K562 (cell line): ENCODE results near the gene SLC24A2. TPM values are rescaled to one million over a fixed set of nuclear protein-coding genes. Genes with fewer than 3 reads are reported as not detected.

ENCODE experiments used
- ATAC-seq: fragments of 200-7000 bp; cut with Tn5 transposase; 3 replicates; pipeline ENCODE4 v1.9.1; 2020; ENCODE audit warnings: moderate library complexity
- BruUV-seq: library from RNA; stranded (reverse); fragments of 400-500 nt; replicated peaks from 2 replicates; lab custom pipeline; 2021; lab: Mats Ljungman, UMichigan
- CTCF ChIA-PET: fragments of 300-600 bp; formaldehyde crosslinking; extraction: SDS; loops from one replicate; lab custom pipeline; 2021; ENCODE audit warnings: low intra/inter-chr PET ratio; lab: Yijun Ruan, JAX
- POLR2A ChIA-PET: fragments of 300-600, 350-650 bp; sonication (Branson Sonifier 250); formaldehyde crosslinking; extraction: SDS; loops from one replicate; lab custom pipeline; 2021; ENCODE audit warnings: antibody characterized with exemption, inconsistent platforms; lab: Yijun Ruan, JAX
- DNase-seq, 4 experiments: peaks; one replicate each; pipeline versions ENCODE4 v3.0.0 to v3.0.0-alpha.2; 2011 to 2018; ENCODE audit warnings: low spot score in 3 of 4, mixed read lengths in 3 of 4; ENCODE audit errors: extremely low read depth in 1 of 4
- FAIRE-seq: peaks from 2 replicates; lab custom pipeline; 2011; peaks lifted over from hg19 to GRCh38; lab: Jason Lieb, UNC
- H2AFZ ChIP-seq: 2 replicates; pipeline ENCODE4 v1.6.0; 2011; ENCODE audit warnings: low read depth, low read length, control low read depth, inconsistent platforms
- H3K27ac ChIP-seq: fragments of 200-600 bp; 3 replicates; pipeline ENCODE4 v1.8.0; 2011; ENCODE audit warnings: low read depth, mild to moderate bottlenecking, control low read depth, inconsistent platforms, low read length, moderate library complexity, mixed read lengths; ENCODE audit errors: extremely low read depth
- H3K27me3 ChIP-seq, 2 experiments: fragments of 300-600 bp in 1 of 2; 2 replicates in 1 of 2; 3 replicates in 1 of 2; pipeline versions ENCODE4 v1.6.0 to v1.8.0; 2011; ENCODE audit warnings: inconsistent platforms in 2 of 2, low read length in 2 of 2, mild to moderate bottlenecking in 1 of 2, mixed read lengths in 1 of 2, moderate library complexity in 1 of 2; ENCODE audit not compliant: control insufficient read depth in 2 of 2, insufficient read depth in 2 of 2
- H3K36me3 ChIP-seq: fragments of 300-600 bp; 3 replicates; pipeline ENCODE4 v1.8.0; 2011; ENCODE audit warnings: mild to moderate bottlenecking, low read length, inconsistent platforms; ENCODE audit not compliant: control insufficient read depth, insufficient read depth
- H3K4me1 ChIP-seq, 2 experiments: fragments of 200-600 bp in 1 of 2; replicated peaks in 1 of 2; 2 replicates in 1 of 2; 3 replicates in 1 of 2; pipeline versions ENCODE4 v1.5.1 to v1.8.0; 2011; ENCODE audit warnings: inconsistent platforms in 2 of 2, low read length in 2 of 2, mild to moderate bottlenecking in 1 of 2, mixed read lengths in 1 of 2, moderate library complexity in 1 of 2; ENCODE audit not compliant: control insufficient read depth in 2 of 2, insufficient read depth in 2 of 2
- H3K4me2 ChIP-seq: 2 replicates; pipeline ENCODE4 v1.6.1; 2011; ENCODE audit warnings: low read length, control low read depth, inconsistent platforms, mixed read lengths; ENCODE audit not compliant: insufficient read depth
- H3K4me3 ChIP-seq: fragments of 200-600 bp; sonication (generic), shearing (Covaris generic); 2 replicates; pipeline ENCODE4 v1.5.1; 2016; ENCODE audit warnings: control low read depth, inconsistent platforms
- H3K79me2 ChIP-seq: fragments of 200-600 bp; 3 replicates; pipeline ENCODE4 v1.8.0; 2011; ENCODE audit warnings: low read length, inconsistent platforms; ENCODE audit not compliant: control insufficient read depth, insufficient read depth
- H3K9ac ChIP-seq, 2 experiments: 2 replicates each; pipeline versions ENCODE4 v1.6.0 to v1.6.1; 2011; ENCODE audit warnings: low read depth in 2 of 2, low read length in 2 of 2, control low read depth in 1 of 2, inconsistent platforms in 1 of 2, mild to moderate bottlenecking in 1 of 2, mixed read lengths in 1 of 2; ENCODE audit not compliant: insufficient read depth in 1 of 2
- H3K9me1 ChIP-seq: one replicate; pipeline ENCODE4 v1.6.0; 2011; ENCODE audit warnings: inconsistent platforms, mild to moderate bottlenecking, low read length, moderate library complexity; ENCODE audit not compliant: control insufficient read depth, insufficient read depth
- H3K9me3 ChIP-seq: replicated peaks from 2 replicates; pipeline ENCODE4 v1.5.1; 2011; ENCODE audit warnings: low read depth, low read length, inconsistent platforms; ENCODE audit not compliant: control insufficient read depth, insufficient read depth
- H4K20me1 ChIP-seq: replicated peaks from 2 replicates; pipeline ENCODE4 v1.6.1; 2011; ENCODE audit warnings: low read length, inconsistent platforms, mixed read lengths; ENCODE audit not compliant: control insufficient read depth, insufficient read depth
- ASH1L ChIP-seq: fragments of 450-650 bp; IDR thresholded peaks from 2 replicates; pipeline ENCODE4 v1.6.1; 2018; ENCODE audit warnings: borderline replicate concordance, mild to moderate bottlenecking, low read depth; ENCODE audit not compliant: partially characterized antibody
- BRF2 ChIP-seq: IDR thresholded peaks from 3 replicates; pipeline ENCODE4 v1.6.1; 2011; ENCODE audit warnings: borderline replicate concordance, mild to moderate bottlenecking; ENCODE audit not compliant: insufficient read length, insufficient read depth
- E2F4 ChIP-seq: sonication (generic); formaldehyde crosslinking; IDR thresholded peaks from 2 replicates; pipeline ENCODE4 v1.8.0; 2022; ENCODE audit warnings: mild to moderate bottlenecking, low read depth, missing genetic modification reagents
- GTF2A2 ChIP-seq: IDR thresholded peaks from 2 replicates; pipeline ENCODE4 v1.6.1; 2016; ENCODE audit warnings: mild to moderate bottlenecking, missing genetic modification characterization, missing compliant biosample characterization
- HOXB6 ChIP-seq: fragments of 250-450 bp; sonication (Bioruptor Pico); IDR thresholded peaks from 2 replicates; pipeline ENCODE4 v1.5.1; 2022; ENCODE audit warnings: mild to moderate bottlenecking, borderline replicate concordance
- ILF3 ChIP-seq: fragments of 450-650 bp; IDR thresholded peaks from 2 replicates; pipeline ENCODE4 v1.6.1; 2018; ENCODE audit warnings: antibody characterized with exemption, mild to moderate bottlenecking, moderate library complexity, borderline replicate concordance
- JUND ChIP-seq, 2 experiments: IDR thresholded peaks; 2 replicates in 1 of 2; 3 replicates in 1 of 2; pipeline ENCODE4 v1.6.1; 2011; ENCODE audit warnings: borderline replicate concordance in 2 of 2, low read depth in 2 of 2, low read length in 2 of 2, improper control_type of control experiment in 1 of 2, missing biosample characterization in 1 of 2, missing genetic modification characterization in 1 of 2, missing genetic modification reagents in 1 of 2
- PRMT5 ChIP-seq: sonication (generic); formaldehyde crosslinking; IDR thresholded peaks from 2 replicates; pipeline ENCODE4 v1.5.0; 2020; ENCODE audit warnings: missing genetic modification reagents
- RNF2 ChIP-seq: sonication (generic); IDR thresholded peaks from 2 replicates; pipeline ENCODE4 v1.6.1; 2016
- SMARCE1 ChIP-seq: fragments of 450-650 bp; IDR thresholded peaks from 2 replicates; pipeline ENCODE4 v1.7.1; 2016; ENCODE audit warnings: mild to moderate bottlenecking
- STAT6 ChIP-seq: sonication (generic); formaldehyde crosslinking; IDR thresholded peaks from 2 replicates; pipeline ENCODE4 v1.8.1; 2023; ENCODE audit warnings: mild to moderate bottlenecking, missing genetic modification reagents
- YY1 ChIP-seq, 3 experiments: IDR thresholded peaks; 2 replicates each; pipeline ENCODE4 v1.6.1; 2011; ENCODE audit warnings: low read length in 2 of 3, mild to moderate bottlenecking in 2 of 3, moderate library complexity in 2 of 3, borderline replicate concordance in 1 of 3, control low read depth in 1 of 3, low read depth in 1 of 3; ENCODE audit not compliant: insufficient read depth in 3 of 3, insufficient replicate concordance in 2 of 3, control insufficient read depth in 1 of 3, insufficient read length in 1 of 3; ENCODE audit errors: extremely low read depth in 1 of 3
- ZNF3 ChIP-seq: fragments of 250-450 bp; sonication (Bioruptor Pico); IDR thresholded peaks from 2 replicates; pipeline ENCODE4 v1.5.0; 2021; ENCODE audit warnings: mild to moderate bottlenecking, moderate library complexity
- ZNF395 ChIP-seq: fragments of 200-800 bp; sonication (Bioruptor generic); IDR thresholded peaks from 2 replicates; pipeline ENCODE4 v1.6.1; 2017; ENCODE audit warnings: missing genetic modification characterization, missing compliant biosample characterization
- WGBS: fragments of 100-300 bp; shearing (Covaris generic); methylation state at CpG from one replicate; pipeline ENCODE4 v1.1.6; 2016; ENCODE audit warnings: low coverage, mixed read lengths; ENCODE audit not compliant: insufficient coverage; ENCODE audit errors: missing lambda C conversion rate; 5-methylcytosine and 5-hydroxymethylcytosine counted together
- in situ Hi-C: fragments of 300-500 bp; cut with MboI; formaldehyde crosslinking; loops from 4 replicates; pipeline ENCODE4 v1.15.0; 2018; ENCODE audit warnings: inconsistent platforms, mixed read lengths
- intact Hi-C: fragments of 100-400 bp; cut with micrococcal nuclease; formaldehyde crosslinking; loops from 2 replicates; pipeline ENCODE4 v1.14.2; 2022
- polyA plus RNA-seq, 8 experiments: library from polyadenylated mRNA; depleted of rRNA in 4 of 8; stranded (reverse) in 5 of 8; unstranded in 3 of 8; fragments of >200 nt; fragmentation: Nextera tagmentation in 2 of 8; fragmentation: Illumina TruSeq in 1 of 8; extraction: Ambion mirVana in 2 of 8; extraction: Trizol in 1 of 8; gene quantifications; 2 replicates each; pipeline versions ENCODE4 v1.2.1 to v1.2.3, GENCODE V29; 2011 to 2014; ENCODE audit warnings: inconsistent platforms in 1 of 8, missing spikeins in 1 of 8
- total RNA-seq, 7 experiments: library from RNA; depleted of rRNA in 6 of 7; stranded (reverse); fragments of >200 nt in 6 of 7; fragmentation: Illumina TruSeq in 2 of 7; extraction: Trizol in 2 of 7; gene quantifications; 2 replicates each; pipeline versions ENCODE4 v1.2.1 to v1.2.3, GENCODE V29; 2011 to 2021; ENCODE audit warnings: low replicate concordance in 1 of 7

Gene SLC24A2
- total and polyA plus RNA-seq, 9 of the 15 experiments (the other 6 are each of a cell fraction or from before 2014, with no cell fraction given): 0.04 to 0.40 (median 0.09) TPM

- no peaks in the 10 kb centered on the region for H3K36me3 ChIP-seq
- CTCF ChIA-PET: no interaction called here
- no peak overlapping the region for H3K9ac ChIP-seq
- no peak overlapping the region for H3K4me3 ChIP-seq
- H4K20me1 ChIP-seq: no peaks in the 10 kb centered on the region
- no peaks in the 10 kb centered on the region; the same call in 1 of the 2 replicates for H3K9me3 ChIP-seq
- 6% methylated on average over 4 of the region's 4 CpGs for WGBS
- H3K9me1 ChIP-seq: no peaks in the 10 kb centered on the region
- no peak overlapping the region for H2AFZ ChIP-seq
- no peak overlapping the region for H3K27ac ChIP-seq
- H3K79me2 ChIP-seq: no peaks in the 10 kb centered on the region
- H3K27me3 ChIP-seq: no peaks in the 10 kb centered on the region
- ATAC-seq (no peak), FAIRE-seq (no peak), DNase-seq (no peak)
- intact Hi-C loops (no loop called here), in situ Hi-C loops (no loop called here)
- no peak overlapping the region for H3K4me2 ChIP-seq
- no peak for TF ChIP-seq RNF2
- no peak for TF ChIP-seq JUND (IDR thresholded peaks at IDR 0.05; ENCODE audit: borderline replicate concordance, low read depth, low read length)
- TF ChIP-seq JUND (tag; IDR thresholded peaks at IDR 0.05; ENCODE audit: borderline replicate concordance, low read depth, low read length): no peak
- TF ChIP-seq ZNF3: no peak
- no peak for TF ChIP-seq ILF3
- TF ChIP-seq SMARCE1: no peak
- TF ChIP-seq HOXB6 (CRISPR knock-in tag): no peak
- no peak for TF ChIP-seq STAT6 (CRISPR knock-in tag)
- no peak for TF ChIP-seq ASH1L
- TF ChIP-seq YY1 (IDR thresholded peaks at IDR 0.05; ENCODE audit: borderline replicate concordance in 1 of 3, control insufficient read depth in 1 of 3, extremely low read depth in 1 of 3, insufficient read depth in 3 of 3, insufficient read length in 1 of 3, insufficient replicate concordance in 2 of 3, low read depth in 1 of 3, low read length in 2 of 3): no peak
- no peak for TF ChIP-seq BRF2
- TF ChIP-seq PRMT5 (CRISPR knock-in tag): no peak
- TF ChIP-seq GTF2A2 (tag): no peak
- TF ChIP-seq E2F4: no peak
- no peak for TF ChIP-seq ZNF395 (CRISPR knock-in tag)
- H3K4me1 ChIP-seq: peaks cover 0 to 12% of the 10 kb centered on the region in 2 experiments; a peak in 2 of 5 replicates
- POLR2A ChIA-PET: no interaction called here
- BruUV-seq: no TSS peak
Observed at GRCh38 chr9:19787672-19788071, 1.2 kb downstream of the SLC24A2 start.
